ENCODE measurements around the gene STK17B. TPM values are rescaled to one million over a fixed set of nuclear protein-coding genes. Genes with fewer than 3 reads are reported as not detected.

Gene STK17B
- total RNA-seq, 1 experiment from 2014 or later: 58.0 TPM

DNA sequence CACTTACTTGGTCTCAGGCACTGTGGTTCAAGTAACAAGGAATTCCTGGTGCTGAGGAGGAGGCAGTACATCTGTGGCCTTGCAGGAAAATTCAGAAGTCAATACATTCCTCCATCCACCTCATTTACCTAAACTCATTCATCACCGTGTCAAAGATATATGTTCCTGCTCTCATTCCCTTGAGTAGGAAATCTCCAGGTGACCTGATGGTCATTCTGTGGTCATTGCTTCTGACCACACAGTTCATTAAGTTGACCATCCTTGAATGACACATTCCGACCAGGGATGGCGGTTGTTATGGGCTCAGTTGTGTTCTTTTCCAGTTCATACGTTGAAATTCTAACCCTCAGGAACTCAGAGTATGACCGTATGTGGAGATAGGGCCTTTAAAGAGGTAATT lies 2.1 kb upstream of the STK17B start:
- Mint-ChIP-seq H3K4me1 (ENCODE audit: low read depth, unreplicated experiment) (peaks cover 14% of the 10 kb centered on the region), H3K36me3 (ENCODE audit: insufficient read depth, unreplicated experiment) (peaks cover 22% of the 10 kb centered on the region), H3K27ac (ENCODE audit: unreplicated experiment) (no peak overlapping the region), H3K9me3 (ENCODE audit: unreplicated experiment) (no peaks in the 10 kb centered on the region), H3K4me3 (ENCODE audit: unreplicated experiment) (no peak overlapping the region), H3K27me3 (ENCODE audit: insufficient read depth, unreplicated experiment) (no peaks in the 10 kb centered on the region)
- POLR2A ChIA-PET: no interaction called here
- TF ChIP-seq, protein P1, sequence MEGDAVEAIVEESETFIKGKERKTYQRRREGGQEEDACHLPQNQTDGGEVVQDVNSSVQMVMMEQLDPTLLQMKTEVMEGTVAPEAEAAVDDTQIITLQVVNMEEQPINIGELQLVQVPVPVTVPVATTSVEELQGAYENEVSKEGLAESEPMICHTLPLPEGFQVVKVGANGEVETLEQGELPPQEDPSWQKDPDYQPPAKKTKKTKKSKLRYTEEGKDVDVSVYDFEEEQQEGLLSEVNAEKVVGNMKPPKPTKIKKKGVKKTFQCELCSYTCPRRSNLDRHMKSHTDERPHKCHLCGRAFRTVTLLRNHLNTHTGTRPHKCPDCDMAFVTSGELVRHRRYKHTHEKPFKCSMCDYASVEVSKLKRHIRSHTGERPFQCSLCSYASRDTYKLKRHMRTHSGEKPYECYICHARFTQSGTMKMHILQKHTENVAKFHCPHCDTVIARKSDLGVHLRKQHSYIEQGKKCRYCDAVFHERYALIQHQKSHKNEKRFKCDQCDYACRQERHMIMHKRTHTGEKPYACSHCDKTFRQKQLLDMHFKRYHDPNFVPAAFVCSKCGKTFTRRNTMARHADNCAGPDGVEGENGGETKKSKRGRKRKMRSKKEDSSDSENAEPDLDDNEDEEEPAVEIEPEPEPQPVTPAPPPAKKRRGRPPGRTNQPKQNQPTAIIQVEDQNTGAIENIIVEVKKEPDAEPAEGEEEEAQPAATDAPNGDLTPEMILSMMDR (IDR thresholded peaks at IDR 0.05; ENCODE audit: insufficient read depth in 1 of 2, low read depth in 1 of 2, low read length in 1 of 2, severe bottlenecking in 1 of 2, unreplicated experiment in 1 of 2): no peak
- DNase-seq: no peak
- peaks cover 7% of the 10 kb centered on the region for H3K4me1 ChIP-seq
- BruUV-seq (replicated peaks): no TSS peak
- H3K36me3 ChIP-seq (ENCODE audit: control insufficient read depth, insufficient read depth, low read length): no peaks in the 10 kb centered on the region
- no peaks in the 10 kb centered on the region for H3K9me3 ChIP-seq
- no peaks in the 10 kb centered on the region for H3K27me3 ChIP-seq (replicated peaks; ENCODE audit: control insufficient read depth, insufficient read depth, low read length)
- intact Hi-C loops (cut with micrococcal nuclease; ENCODE audit: unreplicated experiment): no loop called here
- no peak overlapping the region for H3K4me3 ChIP-seq (ENCODE audit: low read depth, low read length)
- CTCF ChIA-PET: no interaction called here

DNA sequence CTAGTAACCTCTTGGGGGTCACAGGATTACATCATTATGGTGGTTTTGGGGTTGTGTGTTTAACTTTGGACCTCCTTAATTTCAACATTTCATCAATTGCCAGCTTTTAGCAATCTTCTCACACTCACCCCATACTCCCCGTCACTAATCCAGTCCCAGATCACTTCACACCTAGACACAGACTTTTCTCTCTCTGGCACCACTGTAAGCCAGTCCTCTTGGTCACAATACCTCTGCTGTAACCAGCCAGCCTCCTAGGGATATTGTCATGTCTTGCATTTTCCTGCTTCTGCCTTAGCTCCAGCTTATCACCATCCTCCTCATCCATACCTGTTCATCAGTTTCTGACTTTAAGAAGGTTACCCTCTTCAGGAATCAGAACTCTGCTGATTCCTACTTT lies 1.6 kb upstream of the STK17B start:
- Histone ChIP-seq H3K27me3 (replicated peaks; ENCODE audit: control insufficient read depth, insufficient read depth, low read length) (no peaks in the 10 kb centered on the region), H3K36me3 (ENCODE audit: control insufficient read depth, insufficient read depth, low read length) (no peaks in the 10 kb centered on the region), H3K4me3 (ENCODE audit: low read depth, low read length) (no peak overlapping the region), H3K9me3 (no peaks in the 10 kb centered on the region), H3K4me1 (peaks cover 12% of the 10 kb centered on the region)
- no peak overlapping the region for H3K27ac Mint-ChIP-seq (ENCODE audit: unreplicated experiment)
- intact Hi-C loops (cut with micrococcal nuclease; ENCODE audit: unreplicated experiment): no loop called here
- TF ChIP-seq, protein P1 (IDR thresholded peaks at IDR 0.05; ENCODE audit: insufficient read depth in 1 of 2, low read depth in 1 of 2, low read length in 1 of 2, severe bottlenecking in 1 of 2, unreplicated experiment in 1 of 2): no peak
- peaks cover 22% of the 10 kb centered on the region for H3K36me3 Mint-ChIP-seq (ENCODE audit: insufficient read depth, unreplicated experiment)
- no peaks in the 10 kb centered on the region for H3K27me3 Mint-ChIP-seq (ENCODE audit: insufficient read depth, unreplicated experiment)
- BruUV-seq (replicated peaks): no TSS peak
- H3K4me1 Mint-ChIP-seq (ENCODE audit: low read depth, unreplicated experiment): peaks cover 16% of the 10 kb centered on the region
- H3K4me3 Mint-ChIP-seq (ENCODE audit: unreplicated experiment): peak overlapping the region; percentile 1
- CTCF ChIA-PET: no interaction called here
- H3K9me3 Mint-ChIP-seq (ENCODE audit: unreplicated experiment): no peaks in the 10 kb centered on the region
- POLR2A ChIA-PET: no interaction called here
- DNase-seq: no peak

DNA sequence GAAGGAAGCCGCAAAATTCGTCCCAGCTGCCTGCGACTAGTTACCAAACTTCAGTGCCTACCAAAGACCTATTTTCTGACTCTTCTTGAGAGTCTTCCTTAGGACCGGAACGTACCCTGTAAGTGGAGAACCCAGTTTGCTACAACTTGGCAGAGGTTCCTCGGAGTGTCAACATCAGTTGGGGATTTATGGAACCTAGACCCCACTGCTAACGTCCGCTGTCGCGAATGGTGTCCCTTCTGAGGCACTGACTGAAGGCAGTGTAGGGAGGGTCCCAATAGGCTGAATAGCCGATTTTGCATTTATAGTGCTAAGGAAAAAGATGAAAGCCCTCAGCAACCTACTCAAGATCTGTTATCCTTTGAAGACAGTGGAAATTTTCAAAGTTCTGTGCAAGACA lies 568 bp upstream of the STK17B start:
- Mint-ChIP-seq H3K4me1 (ENCODE audit: low read depth, unreplicated experiment) (peaks cover 26% of the 10 kb centered on the region), H3K4me3 (ENCODE audit: unreplicated experiment) (peak overlapping the region; percentile 97), H3K36me3 (ENCODE audit: insufficient read depth, unreplicated experiment) (peaks cover 28% of the 10 kb centered on the region), H3K9me3 (ENCODE audit: unreplicated experiment) (no peaks in the 10 kb centered on the region), H3K27me3 (ENCODE audit: insufficient read depth, unreplicated experiment) (no peaks in the 10 kb centered on the region), H3K27ac (ENCODE audit: unreplicated experiment) (no peak overlapping the region)
- Histone ChIP-seq H3K4me3 (ENCODE audit: low read depth, low read length) (peak overlapping the region; percentile 61), H3K4me1 (peaks cover 17% of the 10 kb centered on the region), H3K9me3 (no peaks in the 10 kb centered on the region), H3K36me3 (ENCODE audit: control insufficient read depth, insufficient read depth, low read length) (no peaks in the 10 kb centered on the region), H3K27me3 (replicated peaks; ENCODE audit: control insufficient read depth, insufficient read depth, low read length) (no peaks in the 10 kb centered on the region)
- TF ChIP-seq, protein P1 (IDR thresholded peaks at IDR 0.05; ENCODE audit: insufficient read depth in 1 of 2, low read depth in 1 of 2, low read length in 1 of 2, severe bottlenecking in 1 of 2, unreplicated experiment in 1 of 2): no peak
- BruUV-seq (replicated peaks): TSS peak; percentile 91
- intact Hi-C loops (cut with micrococcal nuclease; ENCODE audit: unreplicated experiment): loop anchor here (1.0 to 2.0 kb wide), 3 partner anchors 87 to 159 kb away; no protein-coding TSS in a partner anchor
- ChIA-PET POLR2A (interaction anchor here (0.6 to 2.1 kb wide), 3 partner anchors 44 to 104 kb away, joined by 3 to 12 read pairs (median 6); no protein-coding TSS in a partner anchor), CTCF (interaction anchor here (1.0 kb wide), 1 partner anchor 88 kb away, joined by 3 read pairs; no protein-coding TSS in a partner anchor)
- DNase-seq: no peak
